HG02884 (cell line): ENCODE results near the gene VWC2.
"Not testable (repeated sequence)": the region's sequence is repeated elsewhere in the genome, so short reads cannot be mapped to it uniquely, and the experiment has no call there.

ENCODE experiments used
- ATAC-seq: cut with Tn5 transposase; IDR thresholded peaks from one replicate; pipeline ENCODE4 v1.9.1; 2021; ENCODE audit warnings: mild to moderate bottlenecking, moderate library complexity; ENCODE audit not compliant: unreplicated experiment

VWC2 gene

DNA sequence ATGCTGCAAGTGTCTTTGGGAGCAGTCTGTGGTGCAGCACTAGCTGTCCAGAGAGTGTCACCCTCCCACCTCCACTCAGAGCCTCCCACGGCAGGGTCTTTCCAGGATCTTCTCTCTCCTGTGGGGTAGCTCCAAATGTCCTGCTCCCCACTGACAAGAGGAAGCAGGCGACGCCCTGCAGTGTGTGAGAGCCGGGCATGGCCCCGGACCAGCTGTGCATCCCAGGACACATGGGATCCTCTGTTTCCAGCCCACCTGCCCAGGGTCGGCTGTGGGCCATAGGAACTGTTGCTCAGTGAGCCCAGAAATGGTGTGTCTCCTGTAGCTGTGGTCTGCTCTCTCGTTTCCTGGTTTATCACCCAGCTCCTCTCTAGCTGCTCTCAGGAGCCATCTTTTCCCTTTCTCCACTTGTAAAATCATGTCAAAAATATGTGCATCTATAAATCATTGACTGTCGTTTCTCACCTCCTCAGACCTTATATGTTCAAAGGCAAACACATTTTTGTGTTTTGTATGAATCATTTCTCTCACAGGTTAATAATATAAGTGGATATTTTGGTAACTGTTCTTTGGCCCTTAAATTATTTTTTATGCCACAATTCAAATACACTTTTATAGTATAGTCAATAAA, 74.9 kb downstream of the VWC2 start:
- no peak for ATAC-seq

DNA sequence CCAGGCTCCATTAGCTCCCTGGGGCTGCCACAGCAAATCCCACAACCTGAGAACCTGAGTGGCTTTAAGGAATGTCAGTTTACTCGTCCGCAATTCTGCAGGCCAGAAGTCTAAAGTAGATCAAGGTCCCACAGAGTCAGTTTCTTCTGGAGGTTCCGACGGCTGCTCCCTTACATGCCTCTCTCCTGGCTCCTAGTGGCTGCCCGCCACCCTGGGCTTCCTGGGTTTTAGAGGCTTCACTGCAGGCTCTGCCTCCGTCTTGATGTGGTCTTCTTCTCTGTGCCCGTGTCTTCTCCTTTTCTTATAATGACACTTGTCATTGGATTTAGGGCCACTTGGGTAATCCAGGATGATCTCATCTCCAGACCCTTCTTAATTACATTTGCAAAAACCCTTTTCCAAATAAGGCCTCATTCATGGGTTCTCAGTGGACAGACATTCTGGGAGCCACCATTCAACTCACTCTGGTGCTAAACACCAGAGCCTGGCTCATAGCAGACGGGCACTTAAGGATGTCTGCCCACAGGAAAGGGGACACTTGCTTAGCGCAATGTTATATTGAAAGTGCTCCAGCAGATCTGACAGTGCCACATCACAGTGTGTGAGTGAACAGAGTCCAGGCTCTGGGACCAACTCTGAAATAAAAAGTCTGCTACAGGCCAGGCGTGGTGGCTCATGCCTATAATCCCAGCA, 77.6 kb downstream of the VWC2 start:
- ATAC-seq, result no peak

DNA sequence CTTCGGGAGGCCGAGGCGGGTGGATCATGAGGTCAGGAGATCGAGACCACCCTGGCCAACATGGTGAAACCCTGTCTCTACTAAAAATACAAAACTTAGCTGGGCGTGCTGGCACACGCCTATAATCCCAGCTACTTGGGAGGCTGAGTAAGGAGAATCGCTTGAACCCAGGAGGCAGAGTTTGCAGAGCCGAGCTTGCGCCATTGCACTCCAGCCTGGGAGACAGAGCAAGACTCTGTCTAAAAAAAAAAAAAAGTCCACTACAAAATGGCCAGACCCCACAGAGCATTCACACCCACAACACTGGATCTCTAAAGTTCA, 78.1 kb downstream of the VWC2 start:
- ATAC-seq, result not testable (repeated sequence)

DNA sequence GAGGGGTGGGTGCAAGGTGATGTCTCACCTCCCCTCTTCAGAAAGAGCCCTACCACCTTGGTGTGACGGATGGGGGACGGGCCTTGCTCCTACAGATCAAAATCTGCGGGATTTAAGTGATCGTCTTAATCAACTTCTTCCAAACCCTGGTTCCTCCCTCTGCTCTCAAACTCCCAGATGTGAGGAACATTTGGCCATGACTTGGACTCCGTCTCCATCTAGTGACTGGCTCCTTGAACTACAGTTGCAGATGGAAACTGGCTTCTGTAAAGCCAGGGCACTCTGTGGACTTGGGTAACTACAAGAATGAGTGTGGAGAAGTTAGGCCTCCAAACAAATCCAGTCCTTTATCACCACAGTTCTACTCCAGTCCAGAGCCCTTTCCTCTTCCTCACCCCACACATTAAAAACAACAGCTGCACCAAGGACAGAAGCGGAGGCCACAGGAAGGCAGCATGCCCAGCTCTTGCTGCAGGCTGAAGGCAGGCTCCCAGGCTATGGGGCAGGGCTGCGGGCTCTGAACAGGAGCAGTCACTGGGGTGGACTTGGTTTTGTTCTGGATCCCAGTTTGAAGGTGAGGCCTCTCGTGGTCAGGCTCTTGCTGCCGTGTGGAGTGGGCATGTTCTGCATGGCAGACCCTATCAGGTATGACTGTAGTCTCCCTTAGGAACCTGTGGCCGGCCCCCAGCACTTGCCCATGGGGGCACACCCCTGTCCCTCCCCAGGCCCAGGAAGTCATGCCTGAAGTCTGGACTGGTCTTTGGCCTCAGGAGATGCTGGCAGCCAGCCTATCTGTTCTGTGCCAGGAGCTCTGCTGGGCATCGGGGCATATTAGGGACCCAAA, 79.4 kb downstream of the VWC2 start:
- peak; percentile 89 for ATAC-seq

DNA sequence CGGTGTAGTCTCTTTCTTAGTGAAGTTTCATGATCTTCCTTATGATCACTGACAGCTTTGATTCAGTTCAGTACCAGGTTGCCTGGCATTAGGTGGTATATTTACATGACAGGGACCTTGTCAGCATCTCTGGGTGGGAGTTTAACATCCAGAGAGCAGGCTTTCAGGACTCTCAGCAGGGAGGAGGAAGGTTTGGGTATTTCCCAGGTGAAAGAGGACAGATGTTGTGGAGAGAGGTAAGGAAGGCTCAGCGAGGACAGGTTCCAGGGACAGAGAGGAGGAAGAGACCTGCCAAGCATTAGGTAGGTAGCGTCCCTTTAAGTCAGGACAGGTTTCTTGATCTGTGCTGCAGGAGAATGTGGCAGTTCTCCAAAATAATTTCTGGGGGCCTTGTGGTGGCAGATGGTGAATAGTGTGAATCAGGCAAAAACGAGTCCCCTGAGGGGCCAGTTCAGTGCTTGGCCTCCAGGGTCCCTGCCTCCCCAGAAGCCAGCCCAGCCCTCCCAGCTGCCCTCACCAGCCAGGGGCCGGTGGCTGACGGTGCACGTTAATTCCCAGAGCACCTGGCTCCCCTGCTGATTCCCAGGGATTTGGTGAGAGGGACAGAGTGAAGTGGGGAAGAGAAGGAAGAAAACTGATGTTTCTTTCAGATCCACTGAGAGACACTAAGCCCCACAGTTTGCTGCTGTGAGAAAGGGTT, 82.0 kb downstream of the VWC2 start:
- no peak for ATAC-seq

DNA sequence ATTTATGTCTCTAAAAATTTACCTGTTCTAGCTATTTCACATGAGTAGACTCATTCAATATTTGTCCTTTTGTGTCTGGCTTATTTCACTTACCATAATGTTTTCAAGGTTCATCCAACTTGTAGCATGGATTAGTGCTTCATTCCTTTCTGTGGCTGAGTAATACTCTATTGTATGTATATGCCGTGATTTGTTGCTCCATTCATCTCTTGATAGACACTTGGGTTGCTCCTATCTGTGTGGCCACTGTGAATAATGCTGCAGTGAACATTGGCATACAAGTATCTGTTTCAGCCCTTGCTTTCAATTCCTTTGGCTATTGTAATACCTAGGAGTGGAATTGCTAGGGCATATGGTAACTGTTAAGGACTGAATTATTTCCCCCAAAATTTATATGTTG, 86.9 kb downstream of the VWC2 start:
- no peak for ATAC-seq

DNA sequence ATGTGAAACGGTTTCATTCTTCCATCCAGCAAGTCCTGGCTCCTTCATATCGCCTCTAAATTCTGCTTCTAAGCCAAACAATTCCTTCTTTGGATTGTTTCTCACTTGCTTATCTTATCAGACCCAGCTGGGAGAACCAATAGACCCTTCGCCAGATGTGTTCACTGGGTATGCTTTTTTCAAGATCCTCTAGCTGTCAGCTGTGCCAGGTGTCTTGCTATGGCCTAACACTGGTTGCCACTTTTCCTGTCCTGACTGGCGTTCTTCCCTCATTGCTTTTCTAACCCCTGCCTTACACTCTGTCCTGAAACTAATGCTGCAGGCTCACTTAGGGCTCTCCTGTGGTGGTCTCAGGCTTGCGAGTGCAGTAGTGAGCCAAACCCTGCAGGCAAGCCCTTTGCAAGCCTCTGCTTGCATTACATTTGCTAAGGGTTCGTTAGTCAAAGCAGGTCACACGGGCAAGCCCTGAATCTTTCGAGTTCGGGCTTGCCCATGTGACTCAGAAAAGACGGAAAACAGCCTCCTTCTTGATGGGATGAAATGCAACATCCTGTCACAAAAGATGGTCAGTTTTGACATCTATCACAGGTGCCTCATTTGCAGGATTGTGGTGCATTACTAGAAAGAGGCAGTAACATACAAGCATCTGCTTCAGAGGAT, 92.8 kb downstream of the VWC2 start:
- no peak for ATAC-seq

DNA sequence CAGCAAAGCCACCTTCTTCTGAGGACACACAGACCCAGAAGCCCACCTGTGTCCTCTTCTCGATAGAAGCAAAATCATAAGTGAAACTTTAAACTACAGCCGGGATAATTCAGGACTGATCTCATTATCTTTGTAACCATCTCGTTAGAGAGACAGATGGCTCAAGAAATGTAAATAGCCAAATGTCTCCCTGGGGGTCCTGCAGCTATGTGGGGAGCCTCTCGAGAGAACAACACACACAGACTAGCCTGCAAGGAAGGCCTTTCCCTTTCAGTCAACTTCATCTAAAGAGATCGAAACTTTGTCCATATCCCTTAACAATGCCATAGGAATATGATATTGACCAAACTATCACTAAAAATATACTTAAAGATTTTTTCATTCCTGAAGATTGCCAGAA, 93.5 kb downstream of the VWC2 start:
- ATAC-seq, result no peak

DNA sequence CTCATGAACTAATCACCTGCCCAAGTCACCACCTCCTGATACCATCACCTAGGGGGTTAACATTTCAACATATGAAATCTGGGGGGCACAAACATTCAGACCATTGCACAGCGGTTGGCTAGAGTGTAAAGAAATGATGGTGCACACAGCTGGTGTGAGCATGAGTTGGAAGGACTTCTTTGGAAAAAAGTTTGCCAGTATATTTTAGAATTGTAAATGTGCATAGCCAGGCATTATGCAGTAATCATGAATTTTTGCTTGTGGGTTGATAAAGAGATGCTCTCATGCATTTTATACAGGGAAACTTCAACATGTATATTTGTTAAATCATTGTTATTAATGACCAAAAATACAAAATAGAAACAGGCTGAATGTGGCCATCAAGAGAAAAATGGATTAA, 100.0 kb downstream of the VWC2 start:
- no peak for ATAC-seq

DNA sequence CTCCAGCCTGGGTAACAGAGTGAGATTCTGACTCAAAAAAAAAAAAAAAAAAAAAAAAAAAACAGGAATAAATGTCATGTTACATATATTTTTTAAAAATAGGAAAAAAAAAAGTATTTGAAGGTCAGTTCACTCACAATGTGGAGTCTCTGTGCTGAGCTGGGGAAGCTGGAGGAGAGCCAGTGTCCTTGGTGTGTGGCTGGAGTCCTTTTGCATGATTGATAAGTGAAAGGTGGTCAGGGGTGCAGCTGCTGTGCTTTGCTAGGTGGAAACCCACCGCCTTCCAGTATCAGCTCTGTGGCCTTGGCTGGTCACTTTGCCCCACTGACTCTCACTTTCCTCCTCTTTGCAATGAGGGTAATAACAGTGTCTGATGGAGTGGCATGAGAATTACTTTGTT, 101.9 kb downstream of the VWC2 start:
- no peak for ATAC-seq

DNA sequence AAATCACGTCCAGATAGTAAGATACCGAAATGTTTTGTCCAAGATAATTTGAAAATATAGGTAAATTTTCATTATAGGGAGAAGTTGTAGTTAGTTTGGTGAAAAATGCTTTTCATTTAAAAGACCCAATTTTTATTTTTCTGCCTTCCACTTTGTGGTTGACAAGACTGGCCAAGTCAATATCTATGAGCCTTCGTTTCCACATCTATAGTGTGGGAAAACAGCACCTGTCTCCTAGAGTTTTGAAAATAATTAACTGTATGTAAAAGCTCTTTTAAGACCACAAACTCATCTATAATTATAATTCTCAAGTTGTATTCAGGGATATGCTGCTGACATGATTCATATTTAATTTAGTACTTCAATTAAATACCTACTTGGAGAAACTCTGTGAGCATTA, 102.8 kb downstream of the VWC2 start:
- no peak for ATAC-seq

DNA sequence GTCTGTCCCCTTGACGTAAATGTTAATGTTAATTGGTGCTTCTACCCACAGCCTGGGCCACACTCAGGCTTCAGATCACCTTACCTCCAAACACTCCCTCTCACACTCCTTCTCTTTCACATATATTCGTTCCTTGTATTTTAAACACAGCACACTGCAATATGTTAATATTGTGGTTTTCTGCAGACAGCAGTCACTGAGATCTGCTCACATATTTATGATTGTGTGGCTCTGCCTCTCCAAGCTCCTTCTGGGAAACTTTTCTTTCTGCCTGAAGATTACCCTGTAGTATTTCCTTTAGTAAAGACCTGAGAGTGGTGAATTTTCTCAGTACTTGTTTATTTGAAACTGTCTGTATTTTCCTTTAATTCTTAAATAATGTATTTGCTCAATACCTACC, 104.7 kb downstream of the VWC2 start:
- ATAC-seq, result no peak

DNA sequence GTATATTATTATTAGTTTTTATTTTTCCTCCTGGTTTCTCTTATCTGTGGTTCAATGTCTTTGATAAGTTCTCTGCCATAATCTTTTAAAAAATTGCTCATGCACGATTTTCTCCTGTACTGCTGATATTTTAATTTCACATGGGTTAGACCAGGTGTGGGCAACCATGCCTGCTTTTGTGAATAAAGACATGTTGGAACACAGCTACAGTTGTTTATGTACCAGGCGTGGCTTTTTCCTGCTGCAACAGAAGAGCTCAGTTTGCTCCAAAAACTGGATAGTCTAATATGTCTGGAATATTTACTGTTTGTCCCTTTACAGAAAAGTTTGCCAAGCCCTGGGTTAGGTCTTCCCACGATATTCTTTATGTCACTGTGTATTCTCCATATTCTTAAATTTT, 105.2 kb downstream of the VWC2 start:
- ATAC-seq, result no peak

DNA sequence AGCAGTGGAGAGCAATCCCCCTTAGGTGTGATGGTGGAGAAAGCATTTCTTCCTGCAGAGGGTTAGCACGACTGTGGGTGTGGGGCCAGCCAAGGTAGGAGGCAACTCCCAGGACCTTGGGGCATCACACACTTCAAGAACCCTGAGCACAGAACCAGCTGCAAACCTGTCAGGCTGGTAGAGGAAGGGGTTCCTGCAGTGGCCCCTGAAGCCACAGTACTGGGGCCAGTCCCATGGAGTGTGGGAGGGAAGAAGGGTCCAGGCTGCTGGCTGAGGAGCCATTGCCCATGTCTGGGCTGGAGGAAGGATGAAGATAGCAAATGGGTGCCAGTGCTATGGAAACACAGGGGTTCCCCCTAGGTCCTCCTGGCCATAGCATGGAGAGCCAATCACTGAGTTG, 110.5 kb downstream of the VWC2 start:
- no peak for ATAC-seq

DNA sequence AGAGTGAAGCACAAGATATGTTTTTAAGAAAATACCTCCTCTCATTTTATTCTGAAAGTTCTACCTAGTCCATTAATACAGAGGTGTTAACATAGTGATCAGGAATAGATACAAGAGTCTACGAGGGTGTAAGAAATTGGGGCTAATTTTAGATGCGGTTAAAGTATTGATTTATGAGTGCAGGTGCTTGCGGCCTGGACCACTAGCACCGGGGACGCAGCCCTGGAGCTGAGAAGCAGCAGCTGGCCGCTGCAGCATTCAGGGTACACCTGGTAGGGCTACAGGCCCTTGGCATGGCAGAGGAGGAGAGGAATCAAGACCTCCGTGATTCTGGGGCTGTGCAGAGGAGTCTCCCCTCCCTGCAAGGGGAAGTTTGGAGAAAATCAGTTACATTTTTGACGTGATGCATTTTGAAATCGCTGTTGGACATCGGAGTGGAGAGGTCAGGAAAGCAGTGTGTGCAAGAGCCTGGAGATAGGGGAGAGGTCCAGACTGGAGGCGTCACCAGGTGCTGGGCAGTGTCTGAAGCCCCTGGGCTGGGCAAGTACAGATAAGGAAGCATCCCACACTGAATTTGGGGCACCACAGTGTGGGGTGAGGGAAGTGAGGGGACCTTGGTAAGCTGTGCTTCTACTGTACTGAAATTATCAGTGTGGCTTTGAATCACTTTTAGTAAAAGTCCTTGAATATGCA, 112.3 kb downstream of the VWC2 start:
- ATAC-seq, result no peak

DNA sequence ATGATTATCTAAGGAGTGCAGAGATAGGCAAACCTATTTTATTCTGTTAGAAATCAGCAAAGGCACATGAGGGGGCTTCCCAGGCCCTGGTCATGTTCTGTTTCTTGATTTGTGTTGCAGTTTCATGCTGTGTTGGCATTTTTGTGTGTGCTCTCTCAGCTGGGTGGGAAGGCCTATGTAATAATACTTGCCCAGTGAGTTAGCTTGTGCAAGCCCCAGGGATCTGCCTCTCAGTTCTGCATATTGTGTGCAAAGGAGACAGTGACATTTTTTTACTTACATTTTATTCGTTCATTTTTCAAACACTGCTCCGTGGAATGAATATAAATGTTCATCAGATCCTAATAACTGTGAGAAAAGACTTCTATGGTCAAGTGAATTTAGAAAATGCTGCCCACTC, 119.0 kb downstream of the VWC2 start:
- ATAC-seq, result no peak

DNA sequence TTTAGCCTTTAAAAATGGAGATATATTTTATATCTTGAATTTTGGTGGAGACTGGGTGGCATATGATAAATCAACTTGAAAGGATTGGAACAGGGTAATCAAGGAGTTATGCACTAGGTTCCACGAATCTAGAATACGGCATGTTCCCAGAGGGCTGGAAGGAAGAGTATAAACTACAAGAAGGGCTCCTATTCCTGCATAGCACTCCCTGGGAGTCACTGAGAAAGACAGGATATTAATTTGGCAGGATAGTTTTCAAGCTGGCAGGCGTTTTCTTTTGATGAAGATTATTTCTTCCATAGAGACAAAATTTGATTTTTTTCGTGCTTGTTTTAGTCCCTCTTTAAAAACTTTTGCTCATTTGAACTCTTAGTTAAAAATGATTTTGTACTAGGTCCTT, 119.7 kb downstream of the VWC2 start:
- ATAC-seq, result no peak

DNA sequence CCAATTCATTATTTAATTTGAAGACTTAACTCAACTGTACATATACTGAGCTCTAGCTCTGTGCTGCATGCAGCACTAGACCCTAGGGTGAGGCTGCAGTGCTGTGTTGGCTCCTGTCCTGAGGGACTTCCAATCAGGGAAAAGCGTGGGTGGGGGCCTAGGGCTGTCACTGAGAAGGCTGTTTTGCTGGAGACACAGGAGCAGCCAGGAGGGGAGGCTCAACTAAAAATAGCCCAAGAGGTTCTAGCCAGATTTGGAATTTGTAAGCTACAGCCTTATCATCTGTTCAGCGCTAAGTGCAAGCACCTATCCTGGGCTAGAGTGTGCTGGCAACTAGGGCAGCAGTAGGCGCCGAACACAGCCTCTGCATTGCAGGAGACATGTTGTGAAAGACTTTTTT, 121.1 kb downstream of the VWC2 start:
- no peak for ATAC-seq

DNA sequence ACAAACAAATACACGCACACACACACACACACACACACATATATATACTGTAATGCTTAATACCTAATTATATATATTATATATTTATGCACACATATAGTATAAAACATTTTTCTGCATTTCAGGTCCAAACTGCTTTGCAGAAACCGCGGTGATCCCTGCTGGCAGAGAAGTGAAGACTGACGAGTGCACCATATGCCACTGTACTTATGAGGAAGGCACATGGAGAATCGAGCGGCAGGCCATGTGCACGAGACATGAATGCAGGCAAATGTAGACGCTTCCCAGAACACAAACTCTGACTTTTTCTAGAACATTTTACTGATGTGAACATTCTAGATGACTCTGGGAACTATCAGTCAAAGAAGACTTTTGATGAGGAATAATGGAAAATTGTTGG, 138.5 kb downstream of the VWC2 start:
- ATAC-seq, result no peak

DNA sequence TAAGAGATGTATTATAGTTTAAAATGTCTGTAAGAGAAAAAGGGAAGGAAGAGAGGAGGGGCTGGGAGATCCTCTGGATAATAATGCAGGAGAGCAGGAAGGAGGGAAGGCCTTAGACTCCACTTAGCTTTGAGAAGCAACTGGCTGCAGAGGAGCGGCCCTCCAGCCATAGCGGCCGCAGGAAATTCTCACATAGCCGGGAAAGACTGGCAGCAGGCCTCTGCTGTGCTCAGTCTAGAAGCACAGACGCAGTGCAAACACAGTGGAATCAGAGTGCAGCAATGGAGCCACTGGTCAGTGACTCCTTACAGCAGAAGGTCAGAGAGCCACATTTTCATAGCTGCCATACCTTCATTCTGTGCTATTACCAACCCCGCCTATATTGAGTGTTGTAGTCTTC, 153.3 kb downstream of the VWC2 start:
- ATAC-seq, result no peak

DNA sequence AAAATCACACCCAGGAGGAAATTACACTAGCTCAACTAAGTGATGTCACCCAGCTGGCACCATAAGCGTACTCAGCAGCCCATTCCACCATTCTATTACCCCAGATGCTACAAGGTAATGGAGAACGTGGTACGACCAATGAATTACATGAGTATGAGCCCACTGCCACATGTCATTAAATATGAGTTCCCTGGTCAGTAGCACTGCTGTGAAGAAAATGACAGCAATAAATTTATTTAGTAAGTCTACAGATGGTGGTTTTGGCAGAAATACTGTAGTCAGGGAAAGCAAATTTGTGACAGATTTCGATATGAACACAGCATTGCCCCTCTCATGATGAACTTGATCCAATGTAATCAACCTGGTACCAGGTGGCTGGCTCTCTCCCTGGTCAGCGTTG, 154.2 kb downstream of the VWC2 start:
- no peak for ATAC-seq
